Vagina (tissue), 2 donors: ENCODE measurements around the gene CFAP45.

Experiments used
- POLR2A ChIP-seq, 2 donors: fragments of 450-650 bp; IDR thresholded peaks; one replicate each; pipeline ENCODE4 v1.6.1; 2017; ENCODE audit warnings: antibody characterized with exemption in 2 of 2, mild to moderate bottlenecking in 2 of 2, moderate library complexity in 2 of 2
- TF ChIP-seq, protein P1 (sequence below), 3 experiments: fragments of 450-650 bp in 2 of 3; fragments of 200-600 bp in 1 of 3; sonication (generic) in 1 of 3; IDR thresholded peaks; one replicate each; pipeline ENCODE4 v1.5.1; 2017 to 2019; ENCODE audit warnings: antibody characterized with exemption in 3 of 3, mild to moderate bottlenecking in 2 of 3, moderate library complexity in 2 of 3

- TF ChIP-seq, protein P1, sequence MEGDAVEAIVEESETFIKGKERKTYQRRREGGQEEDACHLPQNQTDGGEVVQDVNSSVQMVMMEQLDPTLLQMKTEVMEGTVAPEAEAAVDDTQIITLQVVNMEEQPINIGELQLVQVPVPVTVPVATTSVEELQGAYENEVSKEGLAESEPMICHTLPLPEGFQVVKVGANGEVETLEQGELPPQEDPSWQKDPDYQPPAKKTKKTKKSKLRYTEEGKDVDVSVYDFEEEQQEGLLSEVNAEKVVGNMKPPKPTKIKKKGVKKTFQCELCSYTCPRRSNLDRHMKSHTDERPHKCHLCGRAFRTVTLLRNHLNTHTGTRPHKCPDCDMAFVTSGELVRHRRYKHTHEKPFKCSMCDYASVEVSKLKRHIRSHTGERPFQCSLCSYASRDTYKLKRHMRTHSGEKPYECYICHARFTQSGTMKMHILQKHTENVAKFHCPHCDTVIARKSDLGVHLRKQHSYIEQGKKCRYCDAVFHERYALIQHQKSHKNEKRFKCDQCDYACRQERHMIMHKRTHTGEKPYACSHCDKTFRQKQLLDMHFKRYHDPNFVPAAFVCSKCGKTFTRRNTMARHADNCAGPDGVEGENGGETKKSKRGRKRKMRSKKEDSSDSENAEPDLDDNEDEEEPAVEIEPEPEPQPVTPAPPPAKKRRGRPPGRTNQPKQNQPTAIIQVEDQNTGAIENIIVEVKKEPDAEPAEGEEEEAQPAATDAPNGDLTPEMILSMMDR (IDR thresholded peaks at IDR 0.05) = no peak
- no peak for TF ChIP-seq POLR2A (IDR thresholded peaks at IDR 0.05)
Observed at GRCh38 chr1:159930634-159931033, 30.7 kb upstream of the CFAP45 start.
